ENCODE data around the gene CCDC126. TPM values are rescaled to one million over a fixed set of nuclear protein-coding genes. Genes with fewer than 3 reads are reported as not detected.
A peak's percentile ranks its signal among the peaks of the same experiment; 100 is the strongest.

Gene CCDC126
- total and polyA plus RNA-seq, 9 of the 15 experiments (the other 6 are each of a cell fraction or from before 2014, with no cell fraction given): 3.0 to 16.2 (median 5.2) TPM

GRCh38 chr7:23594879-23595604 is 2.1 kb upstream of the CCDC126 start (continued):
- TF ChIP-seq, protein P1, sequence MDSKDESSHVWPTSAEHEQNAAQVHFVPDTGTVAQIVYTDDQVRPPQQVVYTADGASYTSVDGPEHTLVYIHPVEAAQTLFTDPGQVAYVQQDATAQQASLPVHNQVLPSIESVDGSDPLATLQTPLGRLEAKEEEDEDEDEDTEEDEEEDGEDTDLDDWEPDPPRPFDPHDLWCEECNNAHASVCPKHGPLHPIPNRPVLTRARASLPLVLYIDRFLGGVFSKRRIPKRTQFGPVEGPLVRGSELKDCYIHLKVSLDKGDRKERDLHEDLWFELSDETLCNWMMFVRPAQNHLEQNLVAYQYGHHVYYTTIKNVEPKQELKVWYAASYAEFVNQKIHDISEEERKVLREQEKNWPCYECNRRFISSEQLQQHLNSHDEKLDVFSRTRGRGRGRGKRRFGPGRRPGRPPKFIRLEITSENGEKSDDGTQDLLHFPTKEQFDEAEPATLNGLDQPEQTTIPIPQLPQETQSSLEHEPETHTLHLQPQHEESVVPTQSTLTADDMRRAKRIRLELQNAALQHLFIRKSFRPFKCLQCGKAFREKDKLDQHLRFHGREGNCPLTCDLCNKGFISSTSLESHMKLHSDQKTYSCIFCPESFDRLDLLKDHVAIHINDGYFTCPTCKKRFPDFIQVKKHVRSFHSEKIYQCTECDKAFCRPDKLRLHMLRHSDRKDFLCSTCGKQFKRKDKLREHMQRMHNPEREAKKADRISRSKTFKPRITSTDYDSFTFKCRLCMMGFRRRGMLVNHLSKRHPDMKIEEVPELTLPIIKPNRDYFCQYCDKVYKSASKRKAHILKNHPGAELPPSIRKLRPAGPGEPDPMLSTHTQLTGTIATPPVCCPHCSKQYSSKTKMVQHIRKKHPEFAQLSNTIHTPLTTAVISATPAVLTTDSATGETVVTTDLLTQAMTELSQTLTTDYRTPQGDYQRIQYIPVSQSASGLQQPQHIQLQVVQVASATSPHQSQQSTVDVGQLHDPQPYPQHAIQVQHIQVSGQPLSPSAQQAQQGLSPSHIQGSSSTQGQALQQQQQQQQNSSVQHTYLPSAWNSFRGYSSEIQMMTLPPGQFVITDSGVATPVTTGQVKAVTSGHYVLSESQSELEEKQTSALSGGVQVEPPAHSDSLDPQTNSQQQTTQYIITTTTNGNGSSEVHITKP (IDR thresholded peaks at IDR 0.05; ENCODE audit: partially characterized antibody): no peak
- TF ChIP-seq TRIM24 (IDR thresholded peaks at IDR 0.05) (peak in 1 of 2 experiments; percentile 29; a peak in 1 of 4 replicates), TEAD1 (CRISPR knock-in tag; IDR thresholded peaks at IDR 0.05) (peak in 1 of 2 experiments; percentile 76; a peak in 1 of 4 replicates), RBFOX2 (IDR thresholded peaks at IDR 0.05; ENCODE audit: low read depth, low read length) (no peak), ID3 (CRISPR knock-in tag; IDR thresholded peaks at IDR 0.05) (no peak), ID3 (tag; IDR thresholded peaks at IDR 0.05) (peak; percentile 90), ATF3 (IDR thresholded peaks at IDR 0.05) (peak; percentile 71), ATF3 (CRISPR knock-in tag; conservative IDR thresholded peaks at IDR 0.05) (no peak), RBM15 (IDR thresholded peaks at IDR 0.05; ENCODE audit: insufficient read depth, low read length) (no peak), TBP (optimal IDR thresholded peaks at IDR 0.05; ENCODE audit: low read depth, low read length) (no peak), POLR2H (tag; IDR thresholded peaks at IDR 0.05; ENCODE audit: low read depth) (0 out of 2 replicates have a peak, but pooled peaks have one; percentile 13), ARID3A (IDR thresholded peaks at IDR 0.05; ENCODE audit: borderline replicate concordance, low read depth, low read length) (no peak), PPARD (CRISPR knock-in tag; IDR thresholded peaks at IDR 0.05) (no peak), EP300 (IDR thresholded peaks at IDR 0.05; ENCODE audit: low read length) (no peak), ZNF253 (CRISPR knock-in tag; conservative IDR thresholded peaks at IDR 0.05) (no peak), MCM7 (IDR thresholded peaks at IDR 0.05) (no peak), RUNX1 (IDR thresholded peaks at IDR 0.05; ENCODE audit: low read depth) (no peak), SMARCA4 (IDR thresholded peaks at IDR 0.05) (0 out of 2 replicates have a peak, but pooled peaks have one; percentile 23), HMG20A (CRISPR knock-in tag; conservative IDR thresholded peaks at IDR 0.05) (no peak), CBFA2T2 (conservative IDR thresholded peaks at IDR 0.05) (0 out of 2 replicates have a peak, but pooled peaks have one; percentile 6), ESRRA (IDR thresholded peaks at IDR 0.05; ENCODE audit: borderline replicate concordance, low read depth) (no peak), ZNF785 (CRISPR knock-in tag; IDR thresholded peaks at IDR 0.05) (no peak)
- TF ChIP-seq, protein P2, sequence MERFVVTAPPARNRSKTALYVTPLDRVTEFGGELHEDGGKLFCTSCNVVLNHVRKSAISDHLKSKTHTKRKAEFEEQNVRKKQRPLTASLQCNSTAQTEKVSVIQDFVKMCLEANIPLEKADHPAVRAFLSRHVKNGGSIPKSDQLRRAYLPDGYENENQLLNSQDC (CRISPR knock-in tag; IDR thresholded peaks at IDR 0.05): no peak
